HCT116 (cell line): ENCODE data around the gene PDE4B. TPM values are rescaled to one million over a fixed set of nuclear protein-coding genes. Genes with fewer than 3 reads are reported as not detected.

Source experiments
- ATAC-seq: fragments of 200-7000 bp; cut with Tn5 transposase; 2 replicates; pipeline ENCODE4 v1.9.1; 2020; ENCODE audit warnings: mild to moderate bottlenecking, moderate library complexity
- BruUV-seq: library from RNA; stranded (reverse); fragments of 400-500 nt; replicated peaks from 2 replicates; lab custom pipeline; 2021; lab: Mats Ljungman, UMichigan
- CTCF ChIA-PET: fragments of 300-600 bp; sonication (Branson Sonifier 250); formaldehyde crosslinking; loops from one replicate; lab custom pipeline; 2021; ENCODE audit warnings: antibody characterized with exemption; lab: Charles Lee
- POLR2A ChIA-PET: fragments of 300-600, 350-600 bp; sonication (Branson Sonifier 250); formaldehyde crosslinking; loops from one replicate; lab custom pipeline; 2021; ENCODE audit warnings: antibody characterized with exemption; lab: Charles Lee
- RAD21 ChIA-PET, 2 experiments: fragments of 300-600 bp; sonication (Branson Sonifier 250); formaldehyde crosslinking; loops; one replicate each; lab custom pipeline; 2023; ENCODE audit warnings: low total read pairs in 2 of 2; ENCODE audit not compliant: uncharacterized antibody in 2 of 2, unreplicated experiment in 2 of 2, low non-redundant PET in 1 of 2; lab: Charles Lee
- DNase-seq: peaks from one replicate; pipeline ENCODE4 v3.0.0-alpha.2; 2010; ENCODE audit warnings: low read depth, low spot score
- H2AFZ ChIP-seq: fragments of 200-600 bp; shearing (Covaris generic), sonication (generic); 2 replicates; pipeline ENCODE4 v1.6.1; 2017; ENCODE audit warnings: low read depth, mixed run types, mixed read lengths, antibody characterized with exemption, low read length; ENCODE audit not compliant: poor library complexity, severe bottlenecking
- H3K27ac ChIP-seq: 2 replicates; pipeline ENCODE4 v1.5.1; 2012; ENCODE audit warnings: low read depth, low read length
- H3K27me3 ChIP-seq: fragments of 200-600 bp; sonication (generic); 2 replicates; pipeline ENCODE4 v1.6.1; 2016; ENCODE audit warnings: mixed run types, low read length, mixed read lengths; ENCODE audit not compliant: insufficient read depth
- H3K36me3 ChIP-seq, 2 experiments: fragments of 200-500 bp in 1 of 2; fragments of 200-600 bp in 1 of 2; sonication (Bioruptor generic) in 1 of 2; sonication (generic) in 1 of 2; 2 replicates each; pipeline versions ENCODE4 v1.5.1 to v1.6.1; 2014 to 2016; ENCODE audit warnings: low read length in 2 of 2, inconsistent platforms in 1 of 2, mixed read lengths in 1 of 2, mixed run types in 1 of 2; ENCODE audit not compliant: insufficient read depth in 2 of 2, control insufficient read depth in 1 of 2
- H3K4me1 ChIP-seq, 2 experiments: fragments of 200-600 bp in 1 of 2; sonication (generic) in 1 of 2; 2 replicates each; pipeline versions ENCODE4 v1.5.1 to v1.6.1; 2012 to 2017; ENCODE audit warnings: low read length in 2 of 2, inconsistent platforms in 1 of 2, mild to moderate bottlenecking in 1 of 2, mixed read lengths in 1 of 2, mixed run types in 1 of 2, moderate library complexity in 1 of 2; ENCODE audit not compliant: insufficient read depth in 2 of 2, control insufficient read depth in 1 of 2
- H3K4me2 ChIP-seq: fragments of 200-600 bp; sonication (generic); 2 replicates; pipeline ENCODE4 v1.6.1; 2017; ENCODE audit warnings: mixed run types, low read length, mixed read lengths
- H3K4me3 ChIP-seq, 2 experiments: fragments of 200-600 bp in 1 of 2; sonication (generic) in 1 of 2; replicated peaks in 1 of 2; 2 replicates each; pipeline ENCODE4 v1.5.1; 2011 to 2016; ENCODE audit warnings: low read length in 2 of 2, control low read depth in 1 of 2, low read depth in 1 of 2, mild to moderate bottlenecking in 1 of 2, mixed read lengths in 1 of 2, mixed run types in 1 of 2
- H3K79me2 ChIP-seq: fragments of 200-600 bp; sonication (generic); 2 replicates; pipeline ENCODE4 v1.6.1; 2017; ENCODE audit warnings: mild to moderate bottlenecking, mixed run types, low read length, moderate library complexity, mixed read lengths; ENCODE audit not compliant: insufficient read depth
- H3K9ac ChIP-seq: fragments of 200-600 bp; sonication (generic); 2 replicates; pipeline ENCODE4 v1.6.1; 2016; ENCODE audit warnings: low read length, mixed read lengths
- H3K9me2 ChIP-seq: fragments of 200-600 bp; sonication (generic), shearing (Covaris generic); 2 replicates; pipeline ENCODE4 v1.6.1; 2017; ENCODE audit warnings: mixed run types, mild to moderate bottlenecking, moderate library complexity; ENCODE audit not compliant: insufficient read depth
- H3K9me3 ChIP-seq, 2 experiments: fragments of 200-500 bp in 1 of 2; fragments of 200-600 bp in 1 of 2; sonication (Bioruptor generic) in 1 of 2; sonication (generic) in 1 of 2; 2 replicates each; pipeline ENCODE4 v1.6.1; 2014 to 2017; ENCODE audit warnings: low read length in 2 of 2, mixed read lengths in 2 of 2, inconsistent platforms in 1 of 2, low read depth in 1 of 2, mild to moderate bottlenecking in 1 of 2, mixed run types in 1 of 2, moderate library complexity in 1 of 2; ENCODE audit not compliant: control insufficient read depth in 1 of 2, insufficient read depth in 1 of 2
- H4K20me1 ChIP-seq: fragments of 200-600 bp; sonication (generic), shearing (Covaris generic); 2 replicates; pipeline ENCODE4 v1.6.1; 2017; ENCODE audit warnings: mixed run types, mild to moderate bottlenecking, moderate library complexity; ENCODE audit not compliant: insufficient read depth
- ELF1 ChIP-seq: IDR thresholded peaks from 2 replicates; pipeline ENCODE4 v1.6.1; 2012; ENCODE audit warnings: low read depth, borderline replicate concordance
- FOSL1 ChIP-seq: IDR thresholded peaks from 2 replicates; pipeline ENCODE4 v1.6.1; 2012; ENCODE audit warnings: low read depth
- POLR2A ChIP-seq: IDR thresholded peaks from 2 replicates; pipeline ENCODE4 v1.7.0; 2011; ENCODE audit warnings: borderline replicate concordance; ENCODE audit not compliant: insufficient read depth, insufficient read length; ENCODE audit errors: extremely low read depth
- POLR2AphosphoS5 ChIP-seq: IDR thresholded peaks from 2 replicates; pipeline ENCODE4 v1.6.1; 2011; ENCODE audit warnings: mild to moderate bottlenecking, low read depth, low read length, moderate library complexity
- SIN3A ChIP-seq: IDR thresholded peaks from 2 replicates; pipeline ENCODE4 v1.6.1; 2012; ENCODE audit warnings: low read depth
- SRF ChIP-seq: IDR thresholded peaks from 2 replicates; pipeline ENCODE4 v1.6.1; 2012; ENCODE audit warnings: low read depth
- YY1 ChIP-seq: IDR thresholded peaks from 2 replicates; pipeline ENCODE4 v1.6.1; 2011; ENCODE audit warnings: low read length, low read depth, moderate library complexity, mild to moderate bottlenecking; ENCODE audit not compliant: insufficient replicate concordance; ENCODE audit errors: extremely low read depth
- ZNF274 ChIP-seq: fragments of 200-500 bp; sonication (Bioruptor generic); IDR thresholded peaks from 2 replicates; pipeline ENCODE4 v1.6.1; 2014; ENCODE audit warnings: mild to moderate bottlenecking, low read depth, low read length, inconsistent platforms
- intact Hi-C: fragments of 100-400 bp; cut with micrococcal nuclease; formaldehyde crosslinking; loops from 2 replicates; pipeline ENCODE4 v1.10.0; 2022
- total RNA-seq: library from RNA; stranded (reverse); gene quantifications from one replicate; pipeline ENCODE4 v1.2.1, GENCODE V29; 2021; ENCODE audit not compliant: unreplicated experiment
- TF ChIP-seq, protein P1 (sequence below): IDR thresholded peaks from 2 replicates; pipeline ENCODE4 v1.6.1; 2012; ENCODE audit warnings: low read depth
- TF ChIP-seq, protein P2 (sequence below): IDR thresholded peaks from 2 replicates; pipeline ENCODE4 v1.6.1; 2011; ENCODE audit warnings: mild to moderate bottlenecking, low read length, moderate library complexity; ENCODE audit not compliant: insufficient replicate concordance; ENCODE audit errors: extremely low read depth
- TF ChIP-seq, protein P3 (sequence below), 3 experiments: fragments of 200-600 bp in 1 of 3; sonication (generic) in 1 of 3; IDR thresholded peaks in 2 of 3; conservative IDR thresholded peaks in 1 of 3; 2 replicates each; pipeline ENCODE4 v1.5.1; 2012 to 2017; ENCODE audit warnings: low read depth in 2 of 3, low read length in 2 of 3, antibody characterized with exemption in 1 of 3, borderline replicate concordance in 1 of 3, control low read depth in 1 of 3, mild to moderate bottlenecking in 1 of 3, mixed read lengths in 1 of 3, mixed run types in 1 of 3, moderate library complexity in 1 of 3; ENCODE audit not compliant: insufficient read depth in 1 of 3
- TF ChIP-seq, protein P4 (sequence below): IDR thresholded peaks from 2 replicates; pipeline ENCODE4 v1.6.1; 2012
- TF ChIP-seq, protein P5 (sequence below): IDR thresholded peaks from 2 replicates; pipeline ENCODE4 v1.6.1; 2012

Gene PDE4B
- total RNA-seq, 1 experiment from 2014 or later, result 76.9 TPM

DNA sequence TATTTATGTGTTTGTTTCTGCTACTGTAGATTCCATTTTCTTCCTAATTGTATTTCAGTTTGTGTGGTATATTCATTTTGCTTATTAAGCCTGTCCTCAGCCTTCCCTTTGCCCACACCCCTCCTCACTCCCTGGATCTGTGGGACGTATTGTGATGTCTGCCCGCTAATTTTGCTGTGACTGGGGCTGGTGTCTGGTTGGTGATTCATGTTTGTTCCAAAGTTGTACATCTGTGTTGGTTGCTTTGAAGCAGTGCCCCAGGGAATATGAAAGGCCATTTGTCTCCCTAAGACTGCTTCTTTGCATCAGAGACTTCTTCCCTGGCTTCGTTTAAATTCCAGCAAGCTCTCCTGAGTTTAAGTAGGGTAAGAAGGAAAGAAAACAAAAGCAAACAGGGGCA lies 451.7 kb downstream of the PDE4B start:
- Histone ChIP-seq H3K9ac (no peak overlapping the region), H3K36me3 (no peaks in the 10 kb centered on the region), H3K4me1 (peaks cover 0 to 12% of the 10 kb centered on the region in 2 experiments; a peak in 1 of 4 replicates), H3K27ac (no peak overlapping the region), H3K9me2 (no peaks in the 10 kb centered on the region), H3K4me3 (no peak overlapping the region), H3K9me3 (no peaks in the 10 kb centered on the region), H3K4me2 (no peak overlapping the region), H2AFZ (no peak overlapping the region), H3K79me2 (no peaks in the 10 kb centered on the region), H4K20me1 (no peaks in the 10 kb centered on the region), H3K27me3 (no peaks in the 10 kb centered on the region)
- DNase-seq (no peak), ATAC-seq (no peak)
- TF ChIP-seq, protein P1, sequence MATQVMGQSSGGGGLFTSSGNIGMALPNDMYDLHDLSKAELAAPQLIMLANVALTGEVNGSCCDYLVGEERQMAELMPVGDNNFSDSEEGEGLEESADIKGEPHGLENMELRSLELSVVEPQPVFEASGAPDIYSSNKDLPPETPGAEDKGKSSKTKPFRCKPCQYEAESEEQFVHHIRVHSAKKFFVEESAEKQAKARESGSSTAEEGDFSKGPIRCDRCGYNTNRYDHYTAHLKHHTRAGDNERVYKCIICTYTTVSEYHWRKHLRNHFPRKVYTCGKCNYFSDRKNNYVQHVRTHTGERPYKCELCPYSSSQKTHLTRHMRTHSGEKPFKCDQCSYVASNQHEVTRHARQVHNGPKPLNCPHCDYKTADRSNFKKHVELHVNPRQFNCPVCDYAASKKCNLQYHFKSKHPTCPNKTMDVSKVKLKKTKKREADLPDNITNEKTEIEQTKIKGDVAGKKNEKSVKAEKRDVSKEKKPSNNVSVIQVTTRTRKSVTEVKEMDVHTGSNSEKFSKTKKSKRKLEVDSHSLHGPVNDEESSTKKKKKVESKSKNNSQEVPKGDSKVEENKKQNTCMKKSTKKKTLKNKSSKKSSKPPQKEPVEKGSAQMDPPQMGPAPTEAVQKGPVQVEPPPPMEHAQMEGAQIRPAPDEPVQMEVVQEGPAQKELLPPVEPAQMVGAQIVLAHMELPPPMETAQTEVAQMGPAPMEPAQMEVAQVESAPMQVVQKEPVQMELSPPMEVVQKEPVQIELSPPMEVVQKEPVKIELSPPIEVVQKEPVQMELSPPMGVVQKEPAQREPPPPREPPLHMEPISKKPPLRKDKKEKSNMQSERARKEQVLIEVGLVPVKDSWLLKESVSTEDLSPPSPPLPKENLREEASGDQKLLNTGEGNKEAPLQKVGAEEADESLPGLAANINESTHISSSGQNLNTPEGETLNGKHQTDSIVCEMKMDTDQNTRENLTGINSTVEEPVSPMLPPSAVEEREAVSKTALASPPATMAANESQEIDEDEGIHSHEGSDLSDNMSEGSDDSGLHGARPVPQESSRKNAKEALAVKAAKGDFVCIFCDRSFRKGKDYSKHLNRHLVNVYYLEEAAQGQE, result no peak
- TF ChIP-seq POLR2A, result no peak
- TF ChIP-seq, protein P2, sequence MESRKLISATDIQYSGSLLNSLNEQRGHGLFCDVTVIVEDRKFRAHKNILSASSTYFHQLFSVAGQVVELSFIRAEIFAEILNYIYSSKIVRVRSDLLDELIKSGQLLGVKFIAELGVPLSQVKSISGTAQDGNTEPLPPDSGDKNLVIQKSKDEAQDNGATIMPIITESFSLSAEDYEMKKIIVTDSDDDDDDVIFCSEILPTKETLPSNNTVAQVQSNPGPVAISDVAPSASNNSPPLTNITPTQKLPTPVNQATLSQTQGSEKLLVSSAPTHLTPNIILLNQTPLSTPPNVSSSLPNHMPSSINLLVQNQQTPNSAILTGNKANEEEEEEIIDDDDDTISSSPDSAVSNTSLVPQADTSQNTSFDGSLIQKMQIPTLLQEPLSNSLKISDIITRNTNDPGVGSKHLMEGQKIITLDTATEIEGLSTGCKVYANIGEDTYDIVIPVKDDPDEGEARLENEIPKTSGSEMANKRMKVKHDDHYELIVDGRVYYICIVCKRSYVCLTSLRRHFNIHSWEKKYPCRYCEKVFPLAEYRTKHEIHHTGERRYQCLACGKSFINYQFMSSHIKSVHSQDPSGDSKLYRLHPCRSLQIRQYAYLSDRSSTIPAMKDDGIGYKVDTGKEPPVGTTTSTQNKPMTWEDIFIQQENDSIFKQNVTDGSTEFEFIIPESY, result no peak
- no peak for TF ChIP-seq SRF
- no peak for TF ChIP-seq YY1
- no peak for TF ChIP-seq POLR2AphosphoS5
- TF ChIP-seq, protein P3, sequence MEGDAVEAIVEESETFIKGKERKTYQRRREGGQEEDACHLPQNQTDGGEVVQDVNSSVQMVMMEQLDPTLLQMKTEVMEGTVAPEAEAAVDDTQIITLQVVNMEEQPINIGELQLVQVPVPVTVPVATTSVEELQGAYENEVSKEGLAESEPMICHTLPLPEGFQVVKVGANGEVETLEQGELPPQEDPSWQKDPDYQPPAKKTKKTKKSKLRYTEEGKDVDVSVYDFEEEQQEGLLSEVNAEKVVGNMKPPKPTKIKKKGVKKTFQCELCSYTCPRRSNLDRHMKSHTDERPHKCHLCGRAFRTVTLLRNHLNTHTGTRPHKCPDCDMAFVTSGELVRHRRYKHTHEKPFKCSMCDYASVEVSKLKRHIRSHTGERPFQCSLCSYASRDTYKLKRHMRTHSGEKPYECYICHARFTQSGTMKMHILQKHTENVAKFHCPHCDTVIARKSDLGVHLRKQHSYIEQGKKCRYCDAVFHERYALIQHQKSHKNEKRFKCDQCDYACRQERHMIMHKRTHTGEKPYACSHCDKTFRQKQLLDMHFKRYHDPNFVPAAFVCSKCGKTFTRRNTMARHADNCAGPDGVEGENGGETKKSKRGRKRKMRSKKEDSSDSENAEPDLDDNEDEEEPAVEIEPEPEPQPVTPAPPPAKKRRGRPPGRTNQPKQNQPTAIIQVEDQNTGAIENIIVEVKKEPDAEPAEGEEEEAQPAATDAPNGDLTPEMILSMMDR (IDR thresholded peaks at IDR 0.05 in 2 of 3, conservative IDR thresholded peaks at IDR 0.05 in 1 of 3; ENCODE audit: borderline replicate concordance in 1 of 3, insufficient read depth in 1 of 3, low read depth in 2 of 3, low read length in 2 of 3), result no peak
- TF ChIP-seq FOSL1, result no peak
- TF ChIP-seq, protein P4, sequence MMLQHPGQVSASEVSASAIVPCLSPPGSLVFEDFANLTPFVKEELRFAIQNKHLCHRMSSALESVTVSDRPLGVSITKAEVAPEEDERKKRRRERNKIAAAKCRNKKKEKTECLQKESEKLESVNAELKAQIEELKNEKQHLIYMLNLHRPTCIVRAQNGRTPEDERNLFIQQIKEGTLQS, result no peak
- TF ChIP-seq ZNF274, result no peak
- TF ChIP-seq ELF1, result no peak
- no peak for TF ChIP-seq SIN3A
- TF ChIP-seq, protein P5, sequence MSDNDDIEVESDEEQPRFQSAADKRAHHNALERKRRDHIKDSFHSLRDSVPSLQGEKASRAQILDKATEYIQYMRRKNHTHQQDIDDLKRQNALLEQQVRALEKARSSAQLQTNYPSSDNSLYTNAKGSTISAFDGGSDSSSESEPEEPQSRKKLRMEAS, result no peak
- ChIA-PET RAD21 (interaction anchor here (1.3 to 1.6 kb wide), 2 partner anchors 202 kb away, joined by 3 to 5 read pairs; no protein-coding TSS in a partner anchor), CTCF (interaction anchor here (5.1 kb wide), 1 partner anchor 201 kb away, joined by 37 read pairs; no protein-coding TSS in a partner anchor), POLR2A (no interaction called here)
- intact Hi-C loops, result loop anchor here (10.0 kb wide), 2 partner anchors 820 to 1180 kb away; partner anchors contain the start of genes LEPR and LEPROT
- BruUV-seq, result no TSS peak
